Measurements from ENCODE around the gene ZNF777. TPM values are rescaled to one million over a fixed set of nuclear protein-coding genes. Genes with fewer than 3 reads are reported as not detected.

The ZNF777 gene
- total RNA-seq, 1 donor from 2014 or later, result 15.1 TPM

- peaks cover 5% of the 10 kb centered on the region for H3K9me3 Mint-ChIP-seq (ENCODE audit: low read depth)
- H3K27ac Mint-ChIP-seq (ENCODE audit: unreplicated experiment), result no peak overlapping the region
- DNase-seq (ENCODE audit: low spot score), result no peak
- H3K27me3 Mint-ChIP-seq (ENCODE audit: low read depth), result peaks cover 4% of the 10 kb centered on the region
- H3K4me1 Mint-ChIP-seq (ENCODE audit: low read depth), result no peaks in the 10 kb centered on the region
- no peaks in the 10 kb centered on the region for H3K36me3 Mint-ChIP-seq (ENCODE audit: low read depth)
- no peak overlapping the region for H3K4me3 Mint-ChIP-seq (ENCODE audit: unreplicated experiment)
- TF ChIP-seq, protein P1, sequence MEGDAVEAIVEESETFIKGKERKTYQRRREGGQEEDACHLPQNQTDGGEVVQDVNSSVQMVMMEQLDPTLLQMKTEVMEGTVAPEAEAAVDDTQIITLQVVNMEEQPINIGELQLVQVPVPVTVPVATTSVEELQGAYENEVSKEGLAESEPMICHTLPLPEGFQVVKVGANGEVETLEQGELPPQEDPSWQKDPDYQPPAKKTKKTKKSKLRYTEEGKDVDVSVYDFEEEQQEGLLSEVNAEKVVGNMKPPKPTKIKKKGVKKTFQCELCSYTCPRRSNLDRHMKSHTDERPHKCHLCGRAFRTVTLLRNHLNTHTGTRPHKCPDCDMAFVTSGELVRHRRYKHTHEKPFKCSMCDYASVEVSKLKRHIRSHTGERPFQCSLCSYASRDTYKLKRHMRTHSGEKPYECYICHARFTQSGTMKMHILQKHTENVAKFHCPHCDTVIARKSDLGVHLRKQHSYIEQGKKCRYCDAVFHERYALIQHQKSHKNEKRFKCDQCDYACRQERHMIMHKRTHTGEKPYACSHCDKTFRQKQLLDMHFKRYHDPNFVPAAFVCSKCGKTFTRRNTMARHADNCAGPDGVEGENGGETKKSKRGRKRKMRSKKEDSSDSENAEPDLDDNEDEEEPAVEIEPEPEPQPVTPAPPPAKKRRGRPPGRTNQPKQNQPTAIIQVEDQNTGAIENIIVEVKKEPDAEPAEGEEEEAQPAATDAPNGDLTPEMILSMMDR (IDR thresholded peaks at IDR 0.05), result no peak
Measured at GRCh38 chr7:149385195-149385950, 75.5 kb downstream of the ZNF777 start.

Other genes starting within 250 kb of the ZNF777 start
- gene ZNF212, start 221.4 kb downstream of the ZNF777 start, total RNA-seq, result 7.9 to 10.5 TPM (median 7.9 TPM) in 3 replicates
- gene ZNF783, start 198.9 kb downstream of the ZNF777 start, total RNA-seq, result 19.0 to 22.8 TPM (median 19.9 TPM) in 3 replicates
- gene ZNF746, start 36.7 kb upstream of the ZNF777 start, total RNA-seq, result 16.1 to 17.0 TPM (median 16.2 TPM) in 3 replicates

Measured in chondrocyte (in vitro differentiated cells).